ENCODE measurements around the gene FHDC1.
"Not testable (repeated sequence)": the region's sequence is repeated elsewhere in the genome, so short reads cannot be mapped to it uniquely, and the experiment has no call there.

The FHDC1 gene, protein sequence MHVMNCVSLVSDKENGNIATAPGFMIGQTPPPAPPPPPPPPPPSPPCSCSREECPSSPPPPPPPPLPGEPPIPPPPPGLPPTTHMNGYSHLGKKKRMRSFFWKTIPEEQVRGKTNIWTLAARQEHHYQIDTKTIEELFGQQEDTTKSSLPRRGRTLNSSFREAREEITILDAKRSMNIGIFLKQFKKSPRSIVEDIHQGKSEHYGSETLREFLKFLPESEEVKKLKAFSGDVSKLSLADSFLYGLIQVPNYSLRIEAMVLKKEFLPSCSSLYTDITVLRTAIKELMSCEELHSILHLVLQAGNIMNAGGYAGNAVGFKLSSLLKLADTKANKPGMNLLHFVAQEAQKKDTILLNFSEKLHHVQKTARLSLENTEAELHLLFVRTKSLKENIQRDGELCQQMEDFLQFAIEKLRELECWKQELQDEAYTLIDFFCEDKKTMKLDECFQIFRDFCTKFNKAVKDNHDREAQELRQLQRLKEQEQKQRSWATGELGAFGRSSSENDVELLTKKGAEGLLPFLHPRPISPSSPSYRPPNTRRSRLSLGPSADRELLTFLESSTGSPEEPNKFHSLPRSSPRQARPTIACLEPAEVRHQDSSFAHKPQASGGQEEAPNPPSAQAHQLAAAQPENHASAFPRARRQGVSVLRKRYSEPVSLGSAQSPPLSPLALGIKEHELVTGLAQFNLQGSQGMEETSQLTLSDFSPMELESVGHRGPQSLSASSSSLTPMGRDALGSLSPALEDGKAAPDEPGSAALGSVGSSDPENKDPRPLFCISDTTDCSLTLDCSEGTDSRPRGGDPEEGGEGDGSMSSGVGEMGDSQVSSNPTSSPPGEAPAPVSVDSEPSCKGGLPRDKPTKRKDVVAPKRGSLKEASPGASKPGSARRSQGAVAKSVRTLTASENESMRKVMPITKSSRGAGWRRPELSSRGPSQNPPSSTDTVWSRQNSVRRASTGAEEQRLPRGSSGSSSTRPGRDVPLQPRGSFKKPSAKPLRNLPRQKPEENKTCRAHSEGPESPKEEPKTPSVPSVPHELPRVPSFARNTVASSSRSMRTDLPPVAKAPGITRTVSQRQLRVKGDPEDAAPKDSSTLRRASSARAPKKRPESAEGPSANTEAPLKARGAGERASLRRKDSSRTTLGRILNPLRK

DNA sequence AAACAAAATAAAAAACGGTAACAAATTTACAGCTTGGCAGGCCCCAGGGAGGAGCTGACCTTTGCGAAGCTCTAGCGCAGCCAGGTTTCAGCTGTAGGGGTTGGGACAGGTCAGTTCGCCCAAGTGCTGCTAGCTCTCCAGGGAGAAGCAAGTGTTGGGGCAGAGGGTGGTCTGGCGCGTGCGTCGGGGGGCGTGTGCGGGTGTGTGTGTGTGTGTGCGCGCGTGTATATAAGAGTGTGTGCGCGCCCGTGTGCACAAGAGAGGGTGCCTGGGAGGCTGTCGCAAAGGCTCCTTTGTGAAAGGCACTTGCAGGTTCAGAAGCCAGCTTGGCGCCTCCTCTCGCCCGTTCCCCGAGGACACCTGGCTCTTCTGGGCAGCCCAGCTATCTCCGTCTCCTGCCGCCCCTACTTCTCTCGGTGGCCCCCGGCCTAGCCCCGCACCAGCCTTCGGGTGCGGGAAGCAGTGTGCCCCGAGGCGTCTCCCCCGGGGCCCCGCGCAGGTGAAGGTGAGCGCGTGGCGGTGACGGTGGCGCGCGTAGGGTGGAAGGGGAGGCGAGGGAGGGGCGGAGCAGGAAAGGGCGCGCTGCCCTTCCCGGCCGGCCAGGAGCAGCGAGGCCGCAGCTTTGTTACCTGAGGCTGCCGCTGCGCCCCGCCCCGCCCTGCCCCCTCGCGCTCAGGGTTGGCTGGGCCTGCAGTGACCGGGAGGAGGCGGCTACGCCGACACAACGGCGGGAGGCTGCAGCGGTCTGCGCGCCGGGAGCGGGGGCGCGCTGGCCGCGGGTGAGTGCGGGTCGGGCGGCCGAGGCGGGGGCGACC, at the start of gene FHDC1:
Gene FHDC1, plus strand, starts transcription at position 693 of the 815 bp plus-strand sequence. CDS start 6,735 bp downstream, outside the sequence.
- DNase-seq (ENCODE audit: low spot score): peak; percentile 81

DNA sequence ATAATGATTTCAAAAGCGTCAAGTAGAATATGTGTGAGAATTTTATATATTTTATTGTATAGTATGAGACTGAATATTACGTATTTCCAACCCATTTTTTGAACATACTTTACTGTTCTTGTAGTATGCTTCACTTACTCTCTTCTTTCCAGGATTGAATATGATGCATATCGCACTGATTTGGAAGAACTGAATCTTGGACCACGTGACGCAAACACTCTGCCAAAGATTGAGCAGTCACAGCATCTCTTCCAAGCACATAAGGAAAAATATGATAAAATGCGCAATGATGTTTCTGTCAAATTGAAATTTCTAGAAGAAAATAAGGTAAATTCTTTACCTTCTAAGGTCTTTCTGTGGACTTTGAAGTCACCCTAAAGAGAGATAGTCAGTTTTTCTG, 48.1 kb upstream of the FHDC1 start:
- no peak for DNase-seq (ENCODE audit: low spot score)

DNA sequence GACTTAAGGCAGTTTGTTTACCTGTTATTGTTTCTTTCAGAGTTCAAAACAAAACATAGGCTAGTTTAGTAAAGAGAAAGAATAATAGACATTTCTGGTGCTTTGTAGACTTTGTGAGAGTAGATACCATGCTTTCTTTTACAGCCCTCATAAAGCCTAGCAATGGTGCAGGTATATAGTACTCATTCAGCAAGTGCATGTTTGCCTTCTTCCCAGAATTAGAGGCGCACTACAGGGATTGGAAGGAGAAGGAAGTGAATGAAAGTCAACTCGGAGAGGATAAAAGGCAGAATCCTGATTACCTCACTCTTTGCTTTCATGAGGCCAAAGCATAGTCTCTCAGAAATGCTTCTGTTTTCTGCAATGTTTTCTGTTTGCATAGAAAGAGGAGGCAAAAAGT, 43.1 kb upstream of the FHDC1 start:
- DNase-seq (ENCODE audit: low spot score): no peak

DNA sequence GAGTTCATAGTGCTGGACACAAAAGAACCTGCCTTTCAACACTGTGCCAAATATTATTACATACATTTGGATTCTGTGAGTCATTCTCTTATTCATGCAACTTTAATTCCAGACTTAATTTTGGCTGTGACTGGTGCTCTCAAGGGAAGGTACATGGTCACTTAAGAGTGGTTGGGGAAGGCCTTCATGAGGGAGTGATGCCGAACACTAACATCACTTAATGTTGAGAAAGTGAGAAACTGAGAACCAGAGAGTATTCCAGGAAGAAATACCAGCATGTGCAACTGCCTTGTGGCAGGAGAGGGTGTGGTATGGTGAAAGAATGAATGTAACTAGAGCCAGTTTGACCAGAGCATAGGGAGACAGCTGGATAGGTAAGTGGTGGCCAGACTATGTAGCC, 41.5 kb upstream of the FHDC1 start:
- DNase-seq (ENCODE audit: low spot score): no peak

DNA sequence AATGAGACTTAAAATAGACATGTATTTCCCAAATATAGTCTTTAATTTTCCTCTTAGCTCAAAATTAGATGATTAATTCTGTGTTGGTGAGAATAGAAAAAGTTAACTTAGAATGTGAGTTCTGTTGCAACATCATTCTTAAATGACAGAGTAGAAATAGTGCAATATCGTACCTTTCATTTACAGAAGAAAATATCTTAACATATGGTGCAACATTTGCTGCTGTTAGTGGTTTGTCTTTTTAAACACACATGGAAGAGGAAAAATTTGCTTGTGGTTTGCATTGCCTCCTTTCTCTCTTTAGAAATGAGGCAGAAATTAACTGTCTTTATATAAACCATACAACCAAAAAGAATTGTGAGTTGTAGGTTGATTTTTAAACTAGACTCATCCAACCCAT, 39.3 kb upstream of the FHDC1 start:
- no peak for DNase-seq (ENCODE audit: low spot score)

DNA sequence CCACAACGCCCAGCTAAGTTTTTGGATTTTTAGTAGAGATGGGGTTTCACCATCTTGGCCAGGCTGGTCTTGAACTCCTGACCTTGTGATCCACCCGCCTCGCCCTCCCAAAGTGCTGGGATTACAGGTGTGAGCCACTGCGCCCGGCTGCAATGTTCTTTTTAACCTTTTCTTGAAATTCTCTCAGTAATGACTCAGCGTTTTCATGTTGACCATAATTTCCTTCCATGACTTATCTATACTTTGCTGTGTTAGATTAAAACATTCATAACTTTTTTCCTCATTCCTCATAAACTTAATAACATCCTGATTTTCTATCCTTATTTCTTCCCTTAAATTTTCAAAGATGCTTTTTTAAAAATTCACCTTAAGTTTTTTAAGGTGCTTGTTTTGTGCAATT, 38.0 kb upstream of the FHDC1 start:
- not testable (repeated sequence) for DNase-seq (ENCODE audit: low spot score)

DNA sequence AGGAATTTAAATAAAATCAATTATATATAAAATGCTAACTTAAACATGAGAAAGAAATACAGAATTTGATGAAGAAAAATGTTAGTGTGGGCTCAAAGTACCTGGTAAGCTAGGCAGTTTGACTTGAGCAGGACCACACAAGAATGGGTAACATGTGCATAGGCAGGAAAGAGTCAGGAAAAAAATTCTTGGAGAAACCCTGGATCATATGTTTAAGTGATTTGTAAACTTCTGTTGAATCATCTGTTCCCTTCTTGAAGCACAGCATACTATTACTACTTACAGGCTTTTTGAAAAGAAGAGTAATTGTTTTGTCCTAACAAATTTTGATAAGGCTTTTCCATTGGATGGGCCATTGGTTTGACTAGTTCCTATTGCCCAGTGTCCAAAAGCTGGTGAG, 37.5 kb upstream of the FHDC1 start:
- DNase-seq (ENCODE audit: low spot score): no peak

DNA sequence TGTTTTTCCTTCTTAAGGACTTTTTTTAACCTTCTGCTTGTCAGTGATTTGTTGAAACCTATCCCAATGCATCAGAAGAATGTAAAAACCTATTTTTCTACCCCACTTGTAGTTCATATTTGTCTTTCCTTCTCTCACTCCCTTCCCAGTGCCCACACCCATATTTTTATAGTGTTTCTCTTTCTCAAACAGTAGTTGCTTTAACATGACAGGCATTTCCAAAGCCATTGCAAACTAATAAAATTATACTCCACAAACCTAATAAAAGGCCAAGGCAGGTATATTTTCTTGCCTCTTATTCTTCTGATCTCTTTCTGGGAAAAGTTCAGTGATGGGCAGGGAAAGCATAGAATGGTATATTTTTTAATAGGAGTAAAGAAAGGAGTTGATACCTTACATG, 35.7 kb upstream of the FHDC1 start:
- peak; percentile 22 for DNase-seq (ENCODE audit: low spot score)

DNA sequence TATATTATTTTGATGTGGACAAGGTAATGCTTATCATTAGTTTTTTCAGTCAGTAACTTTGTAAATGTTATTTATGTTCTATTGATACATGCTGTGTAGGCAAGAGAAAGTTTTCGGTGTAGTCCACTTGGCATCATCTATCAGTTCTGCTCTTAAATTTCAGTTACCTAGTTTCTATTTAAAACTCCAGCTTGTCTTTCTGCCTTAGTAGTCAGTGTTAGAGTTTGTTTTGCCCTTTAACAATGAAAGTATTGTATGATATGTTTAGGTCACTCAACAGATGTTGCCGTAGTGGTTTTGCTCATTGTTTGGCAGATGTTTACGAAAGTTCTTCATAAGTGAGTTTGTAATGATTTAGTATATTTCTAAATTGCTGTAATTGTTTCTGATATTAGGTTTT, 34.9 kb upstream of the FHDC1 start:
- DNase-seq (ENCODE audit: low spot score): no peak

DNA sequence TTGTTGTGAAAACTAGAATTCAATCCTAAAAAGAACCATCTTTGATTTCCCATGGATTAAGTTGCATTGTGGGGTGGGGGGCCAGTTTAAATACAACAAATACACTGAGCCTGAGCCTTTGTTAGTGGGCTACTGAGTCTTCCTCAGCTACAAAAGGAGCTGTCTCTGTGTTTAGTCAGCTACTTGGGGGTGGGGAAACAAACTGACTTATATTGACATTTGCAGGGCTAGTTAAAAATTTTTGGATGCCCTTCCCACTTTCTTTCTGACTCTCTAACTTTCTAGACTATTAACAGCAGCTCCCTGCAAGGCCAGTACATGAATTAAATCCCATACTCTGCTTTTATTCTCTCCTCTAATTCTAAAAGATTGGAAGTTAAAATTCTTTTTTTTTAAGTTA, 32.5 kb upstream of the FHDC1 start:
- DNase-seq (ENCODE audit: low spot score): no peak

DNA sequence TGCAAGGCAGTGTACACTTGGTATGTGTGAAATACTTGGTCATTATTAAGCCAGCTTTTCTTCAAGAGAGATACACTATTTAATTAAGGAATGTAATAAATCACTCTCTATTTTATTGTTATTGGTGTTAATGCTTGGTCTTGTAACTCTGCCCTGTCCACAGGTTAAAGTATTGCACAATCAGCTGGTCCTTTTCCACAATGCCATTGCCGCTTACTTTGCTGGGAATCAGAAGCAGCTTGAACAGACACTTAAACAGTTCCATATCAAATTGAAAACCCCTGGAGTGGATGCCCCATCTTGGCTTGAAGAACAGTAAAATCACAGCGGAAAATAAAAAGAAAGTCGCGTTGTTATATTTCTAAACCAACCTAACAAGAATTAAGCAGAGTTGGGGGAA, 26.2 kb upstream of the FHDC1 start:
- no peak for DNase-seq (ENCODE audit: low spot score)

DNA sequence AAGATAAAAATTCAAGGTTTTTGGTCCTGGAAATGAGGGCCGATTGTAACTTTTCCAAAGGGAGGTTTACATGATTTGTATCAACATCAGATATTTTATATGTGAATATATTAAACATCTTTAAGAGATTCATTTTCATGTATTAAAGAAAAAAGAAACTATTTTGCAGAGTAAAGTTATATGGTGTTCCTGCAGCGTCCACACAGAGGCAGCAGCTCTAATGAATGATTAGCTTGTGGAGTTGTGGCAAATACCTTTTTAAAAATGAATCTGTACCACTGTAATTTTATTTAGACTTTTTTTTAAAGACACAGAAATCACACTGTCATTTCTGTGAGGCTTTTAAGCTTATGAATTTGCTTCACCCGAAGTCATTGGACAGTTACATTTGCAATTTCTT, 25.6 kb upstream of the FHDC1 start:
- no peak for DNase-seq (ENCODE audit: low spot score)

DNA sequence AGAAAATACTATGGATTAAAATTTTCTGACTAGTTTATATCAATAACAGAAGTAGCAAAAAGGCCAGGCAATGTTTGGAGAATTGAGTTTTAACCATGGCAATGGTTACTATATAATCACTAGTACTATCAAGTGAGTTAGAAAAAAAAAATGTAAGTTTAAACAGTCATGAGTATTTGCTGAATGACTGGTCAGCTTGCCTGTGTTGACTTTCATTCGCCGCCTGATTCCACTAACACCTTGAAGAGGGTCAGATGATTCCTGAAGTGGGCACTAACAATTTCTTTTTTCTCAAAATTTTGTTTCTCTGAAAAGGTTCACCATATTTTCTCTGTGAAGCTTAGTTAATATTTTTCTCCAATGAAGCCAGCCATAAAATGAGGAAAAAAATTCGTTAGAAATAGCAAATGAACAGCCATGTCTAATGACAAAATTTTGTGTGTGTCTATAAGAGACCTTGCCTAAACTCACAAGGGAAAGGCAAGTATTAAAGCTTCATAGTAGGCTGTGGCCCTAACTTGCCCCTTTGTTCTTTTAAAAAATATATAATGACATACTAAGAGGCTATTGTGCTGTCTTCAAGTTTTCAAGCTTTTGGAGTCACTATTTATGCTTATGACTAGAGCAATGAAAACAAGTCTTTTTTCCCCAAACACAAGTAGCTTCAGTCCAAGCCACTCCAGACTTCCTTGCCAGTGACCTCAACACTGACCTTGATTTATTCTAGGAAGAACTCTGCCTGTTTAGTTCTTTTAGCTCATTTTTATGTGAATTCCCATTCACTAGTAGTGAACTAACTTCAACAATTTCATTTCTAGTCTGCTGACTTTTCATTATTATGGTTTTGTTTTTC, 18.4 kb upstream of the FHDC1 start:
- DNase-seq (ENCODE audit: low spot score): no peak

DNA sequence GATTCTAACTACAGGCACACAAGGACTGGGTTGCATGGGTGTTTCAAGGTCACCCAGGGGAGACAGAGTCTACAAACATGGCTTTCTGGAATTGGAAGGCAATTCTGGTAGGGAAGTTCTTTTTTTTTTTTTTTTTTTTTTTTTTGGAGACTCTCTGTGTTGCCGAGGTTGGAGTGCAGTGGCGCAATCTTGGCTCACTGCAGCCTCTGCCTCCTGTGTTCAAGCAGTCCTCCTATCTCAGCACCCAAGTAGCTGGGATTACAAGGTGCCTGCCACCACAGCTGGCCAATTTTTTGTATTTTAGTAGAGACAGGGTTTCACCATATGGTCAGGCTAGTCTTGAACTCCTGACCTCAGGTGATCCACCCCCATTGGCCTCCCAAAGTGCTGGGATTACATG, 16.3 kb upstream of the FHDC1 start:
- no peak for DNase-seq (ENCODE audit: low spot score)

DNA sequence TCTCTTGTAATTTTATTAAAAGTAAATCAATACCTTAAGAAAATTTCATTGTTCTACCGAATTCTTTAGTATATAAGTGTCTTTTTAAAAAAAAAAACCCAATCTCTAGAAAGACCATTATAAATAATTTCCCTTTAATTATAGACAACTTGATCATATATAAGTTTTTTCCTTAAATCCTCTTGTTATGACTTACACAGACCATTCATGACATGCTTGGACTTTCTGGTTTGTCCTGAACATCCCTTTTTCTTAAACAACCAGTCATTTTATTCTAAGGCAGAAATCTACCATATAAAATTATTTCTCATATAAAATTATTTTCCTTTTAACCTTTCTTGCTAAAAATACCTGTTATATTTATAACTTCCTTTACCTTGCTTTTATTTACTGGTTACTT, 15.4 kb upstream of the FHDC1 start:
- DNase-seq (ENCODE audit: low spot score): no peak

DNA sequence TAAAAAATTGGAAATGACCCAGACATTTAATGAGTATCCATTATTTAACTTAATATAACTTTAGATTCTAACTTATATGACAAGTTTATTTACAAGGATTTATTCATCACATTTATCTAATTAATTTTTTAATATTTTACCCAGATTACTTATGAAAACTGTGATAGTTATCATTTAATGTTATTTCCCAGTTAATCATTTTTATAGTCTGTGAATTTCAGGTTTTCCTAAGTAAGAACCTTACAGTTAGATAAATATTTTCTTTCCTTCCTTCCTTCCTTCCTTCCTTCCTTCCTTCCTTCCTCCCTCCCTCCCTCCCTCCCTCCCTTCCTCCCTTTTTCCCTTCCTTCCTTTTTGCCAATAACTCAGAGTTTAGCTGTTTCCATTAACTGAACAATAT, 14.8 kb upstream of the FHDC1 start:
- no peak for DNase-seq (ENCODE audit: low spot score)

DNA sequence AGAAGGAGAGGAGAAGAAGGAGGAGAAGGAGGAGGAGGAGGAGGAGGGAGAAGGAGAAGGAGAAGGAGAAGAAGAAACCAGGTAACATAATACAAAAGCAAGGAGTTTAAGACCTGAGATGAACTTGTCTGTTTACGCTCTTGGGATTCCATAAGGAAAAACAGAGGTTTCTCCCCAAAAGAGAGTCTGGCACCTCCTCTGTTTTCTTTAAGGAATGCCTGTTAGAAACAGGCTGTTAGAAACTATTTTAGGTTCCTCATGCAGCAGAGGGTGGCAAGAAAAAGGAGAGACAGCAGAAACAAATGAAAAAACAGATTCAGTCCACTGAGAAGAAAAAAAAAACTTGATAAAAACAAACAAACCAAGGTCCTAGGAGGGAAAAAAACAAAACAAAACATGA, 10.3 kb upstream of the FHDC1 start:
- no peak for DNase-seq (ENCODE audit: low spot score)

DNA sequence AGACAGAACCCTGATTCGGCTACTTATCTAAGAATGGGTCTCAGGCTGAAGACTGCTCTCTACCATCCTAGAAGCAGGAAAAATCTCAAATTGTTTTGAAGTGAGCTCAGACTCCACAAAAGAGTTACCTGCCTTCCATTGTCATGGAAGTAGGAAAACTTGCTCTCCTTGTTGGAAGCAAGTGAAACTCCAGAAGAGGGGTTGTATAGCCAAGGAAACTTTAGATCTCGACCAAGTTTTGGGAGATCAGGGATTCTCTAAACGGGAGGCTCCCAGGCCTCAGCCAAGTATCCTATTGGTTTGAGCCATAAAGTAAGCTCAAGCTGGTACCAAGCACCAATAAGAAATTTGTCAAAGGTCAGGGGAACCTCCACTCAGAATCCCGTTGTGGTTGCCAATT, 9.2 kb upstream of the FHDC1 start:
- DNase-seq (ENCODE audit: low spot score): no peak

DNA sequence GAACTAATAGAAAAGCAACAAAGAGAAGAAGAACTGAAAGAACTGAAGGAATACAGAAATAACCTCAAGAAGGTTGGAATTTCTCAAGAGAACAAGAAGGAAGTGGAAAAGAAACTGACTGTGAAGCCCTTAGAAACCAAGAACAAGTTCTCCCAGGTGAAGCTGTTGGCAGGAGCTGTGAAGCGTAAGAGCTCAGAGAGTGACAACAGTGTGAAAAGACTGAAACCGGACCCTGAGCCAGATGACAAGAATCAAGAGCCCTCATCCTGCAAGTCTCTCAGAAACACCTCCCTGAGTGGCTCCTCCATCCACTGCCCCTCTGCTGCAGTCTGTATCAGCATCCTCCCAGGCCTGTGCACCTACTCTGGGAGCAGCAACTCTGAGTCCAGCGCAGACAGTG, 8.4 kb upstream of the FHDC1 start:
- DNase-seq (ENCODE audit: low spot score): no peak

DNA sequence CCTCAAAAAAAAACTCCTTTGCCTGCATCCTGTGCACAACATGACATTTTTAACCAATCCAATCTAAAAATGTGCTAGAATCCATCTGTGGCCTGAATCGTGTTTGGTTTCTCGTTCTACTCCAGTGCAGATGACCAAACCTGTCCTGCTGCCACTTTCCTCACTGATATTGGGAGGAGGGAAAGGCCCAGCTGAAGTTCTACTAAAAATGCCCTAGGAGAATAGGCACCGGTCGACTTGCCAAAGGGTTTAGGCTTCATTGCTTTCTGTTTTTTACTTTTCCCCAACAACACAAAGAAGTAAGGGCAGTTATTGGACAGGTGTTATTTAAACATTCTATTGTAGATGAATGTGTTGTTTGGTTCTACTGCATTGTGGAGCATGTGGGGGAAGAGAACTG, 7.8 kb upstream of the FHDC1 start:
- DNase-seq (ENCODE audit: low spot score): no peak

DNA sequence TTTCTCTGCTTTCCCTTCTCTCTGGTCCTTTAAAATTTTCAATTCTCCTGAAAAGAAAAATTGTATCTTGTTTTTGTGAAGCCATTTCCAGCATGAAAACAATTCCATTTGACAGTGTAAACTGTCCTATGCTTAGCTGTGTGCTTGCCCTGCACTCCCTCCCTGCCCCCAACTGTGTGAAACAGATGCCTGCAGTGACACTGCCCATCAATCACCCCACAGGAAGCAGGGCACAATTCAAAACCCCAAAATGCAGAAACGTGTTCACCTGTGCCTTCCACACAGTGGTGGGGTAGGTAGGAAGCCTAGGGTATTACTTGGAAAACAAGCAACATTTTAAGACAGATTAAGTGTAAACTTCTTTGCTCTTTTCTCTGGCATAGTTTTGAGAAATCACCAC, 6.2 kb upstream of the FHDC1 start:
- no peak for DNase-seq (ENCODE audit: low spot score)

Data from LoVo (cell line).